GM18511 (cell line): Measurements from ENCODE around the gene RAD52.

Experiments
- ATAC-seq: cut with Tn5 transposase; IDR thresholded peaks from one replicate; pipeline ENCODE4 v1.9.1; 2021; ENCODE audit warnings: mild to moderate bottlenecking, moderate library complexity; ENCODE audit not compliant: unreplicated experiment

Gene RAD52

GRCh38 chr12:916240-916639 lies 33.3 kb downstream of the RAD52 start:
- ATAC-seq: no peak

- no peak for ATAC-seq
These were observed 34.4 kb downstream of the RAD52 start for GRCh38 chr12:915090-915489.

- ATAC-seq: no peak
These were observed 35.4 kb downstream of the RAD52 start for GRCh38 chr12:913919-914698.

GRCh38 chr12:912466-913235 lies 36.8 kb downstream of the RAD52 start:
- ATAC-seq: no peak

GRCh38 chr12:911191-911826 lies 38.2 kb downstream of the RAD52 start:
- no peak for ATAC-seq

GRCh38 chr12:910416-910815 lies 39.1 kb downstream of the RAD52 start:
- no peak for ATAC-seq

GRCh38 chr12:909861-910260 lies 39.6 kb downstream of the RAD52 start:
- no peak for ATAC-seq

- ATAC-seq: no peak
These were observed 41.9 kb downstream of the RAD52 start for GRCh38 chr12:907413-908185.

- no peak for ATAC-seq
These were observed 43.4 kb downstream of the RAD52 start for GRCh38 chr12:906062-906585.

GRCh38 chr12:905261-906031 lies 44.0 kb downstream of the RAD52 start:
- ATAC-seq: no peak

- no peak for ATAC-seq
These were observed 45.5 kb downstream of the RAD52 start for GRCh38 chr12:904010-904414.

- ATAC-seq: no peak
These were observed 46.4 kb downstream of the RAD52 start for GRCh38 chr12:903055-903454.

- no peak for ATAC-seq
These were observed 46.9 kb downstream of the RAD52 start for GRCh38 chr12:902581-902980.

GRCh38 chr12:897386-897785 lies 52.1 kb downstream of the RAD52 start:
- no peak for ATAC-seq

- ATAC-seq: no peak
These were observed 53.5 kb downstream of the RAD52 start for GRCh38 chr12:896031-896430.

GRCh38 chr12:894226-894625 lies 55.3 kb downstream of the RAD52 start:
- ATAC-seq: no peak

- ATAC-seq: no peak
These were observed 63.3 kb downstream of the RAD52 start for GRCh38 chr12:886206-886605.

- ATAC-seq: no peak
These were observed 63.8 kb downstream of the RAD52 start for GRCh38 chr12:885701-886100.

GRCh38 chr12:884746-885414 lies 64.6 kb downstream of the RAD52 start:
- ATAC-seq: no peak

- ATAC-seq: no peak
These were observed 68.8 kb downstream of the RAD52 start for GRCh38 chr12:880656-881055.
